Right renal cortex interstitium (tissue), 3 donors: Measurements from ENCODE around the gene SEMA3F. TPM values are rescaled to one million over a fixed set of nuclear protein-coding genes. Genes with fewer than 3 reads are reported as not detected.

Source experiments
- DNase-seq, 3 donors: peaks; one replicate each; pipeline ENCODE4 v3.0.0-alpha.2; 2013; ENCODE audit warnings: low read depth in 3 of 3, low spot score in 2 of 3
- polyA plus RNA-seq, 3 donors: library from polyadenylated mRNA; unstranded; fragments of 120-200 nt; gene quantifications; one replicate each; pipeline ENCODE4 v1.2.1, GENCODE V29; 2013; ENCODE audit not compliant: insufficient read length in 3 of 3

Gene SEMA3F
- polyA plus RNA-seq, 3 donors = 67.4 to 80.1 (median 70.8) TPM

DNA sequence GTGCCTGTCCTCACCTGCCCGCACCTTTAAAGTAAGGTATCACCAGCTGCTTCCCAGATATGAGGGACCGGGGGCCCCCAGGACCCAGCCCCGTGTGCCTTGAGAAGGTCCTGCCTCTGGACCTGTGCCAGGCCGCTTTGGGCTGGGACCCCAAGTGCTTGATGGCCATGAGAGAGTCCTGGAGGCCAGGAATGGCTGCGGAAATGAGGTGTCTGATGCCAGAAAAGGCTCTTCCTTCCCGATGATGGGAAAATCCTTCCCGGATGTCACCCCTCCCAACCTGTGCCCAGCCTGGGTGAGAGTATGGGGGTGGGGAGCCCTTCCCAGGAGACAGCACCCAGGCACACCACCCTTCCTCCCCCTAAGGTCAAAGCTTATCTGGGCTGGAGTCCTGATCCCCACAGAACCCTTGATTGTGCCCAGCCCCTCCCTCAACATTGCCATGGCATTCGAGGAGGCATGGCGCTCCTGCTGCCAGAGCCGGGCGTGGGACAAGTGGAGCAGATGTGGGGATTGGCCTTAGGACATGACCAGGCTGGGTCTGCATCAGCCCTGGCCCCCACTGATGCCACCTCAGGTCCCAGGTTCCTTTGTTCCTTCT, 14.2 kb downstream of the SEMA3F start:
- DNase-seq = no peak

DNA sequence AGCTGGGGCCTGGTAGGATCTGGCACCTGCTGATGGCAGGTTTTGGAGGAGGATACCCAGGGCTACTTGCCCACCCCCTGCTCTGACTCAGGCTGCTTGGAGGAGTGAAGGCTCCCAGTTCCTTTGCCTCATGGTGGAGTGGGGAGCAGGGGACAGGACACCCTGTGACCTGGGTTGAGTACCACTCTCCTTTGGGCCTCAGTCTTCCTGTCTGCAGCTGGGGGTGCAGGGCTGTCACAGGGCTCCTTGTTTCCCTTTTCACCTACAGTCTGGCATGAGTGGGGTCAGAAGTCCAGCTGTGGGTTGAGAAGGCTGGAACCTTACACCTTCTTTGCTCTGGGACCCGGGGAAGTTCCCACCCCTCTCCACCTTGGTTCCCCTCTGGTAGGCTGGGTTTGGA, 14.7 kb downstream of the SEMA3F start:
- DNase-seq = no peak

DNA sequence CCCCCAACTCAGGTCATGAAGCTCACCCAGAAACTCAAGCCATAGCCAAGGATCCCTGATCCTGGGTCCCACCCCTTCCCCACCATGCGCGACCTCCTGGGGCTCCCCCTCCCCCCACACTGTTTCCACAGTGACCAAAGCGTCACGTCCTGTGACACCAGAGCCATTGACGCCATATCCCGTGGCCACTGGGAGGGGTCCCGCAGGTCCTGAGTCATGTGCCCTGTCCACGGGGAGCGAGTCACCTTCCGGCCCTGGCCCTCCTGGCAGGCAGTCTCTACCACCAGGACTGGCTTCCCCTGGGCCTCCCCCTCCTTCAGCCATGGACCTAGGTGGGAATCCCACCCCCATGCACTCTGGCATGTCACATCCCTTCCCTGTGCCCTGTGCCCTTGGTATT, 15.6 kb downstream of the SEMA3F start:
- DNase-seq = no peak

DNA sequence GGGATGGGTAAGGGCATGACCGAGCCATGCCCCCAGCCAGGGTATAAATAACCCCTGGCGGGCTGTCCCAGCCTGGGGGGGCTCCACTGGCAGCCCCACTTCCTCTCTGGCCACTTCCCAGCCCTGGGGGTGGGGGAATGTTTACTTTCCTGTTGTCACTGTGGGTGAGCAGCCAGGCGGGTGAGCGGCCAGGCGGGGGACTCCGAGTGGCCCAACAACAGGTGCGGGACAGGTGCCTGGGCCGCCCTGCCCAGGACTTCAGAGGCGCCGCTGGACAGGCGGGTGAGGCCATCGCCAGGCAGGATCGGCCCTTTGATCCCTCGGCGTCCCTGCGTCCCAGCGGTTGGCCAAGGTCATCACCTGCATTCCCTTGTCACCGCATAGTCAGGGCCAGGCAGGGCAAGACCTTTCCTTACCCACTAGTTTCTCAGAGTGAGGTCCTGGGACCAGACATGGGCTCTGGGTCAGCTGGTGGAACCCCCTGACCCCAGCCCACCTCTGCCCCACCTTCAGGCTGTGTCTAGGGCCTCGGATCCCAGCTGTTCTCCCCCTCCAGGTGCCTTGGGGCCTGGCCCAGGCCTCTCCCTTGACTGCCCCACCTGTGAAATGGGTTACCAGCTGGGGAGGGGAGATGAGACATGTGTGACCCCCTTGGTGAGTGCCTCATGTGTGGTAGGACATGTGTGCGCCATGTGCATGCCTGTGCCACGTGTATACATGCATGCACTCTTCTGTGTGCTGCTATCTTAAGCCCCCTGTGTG, 16.6 kb downstream of the SEMA3F start:
- DNase-seq = no peak

DNA sequence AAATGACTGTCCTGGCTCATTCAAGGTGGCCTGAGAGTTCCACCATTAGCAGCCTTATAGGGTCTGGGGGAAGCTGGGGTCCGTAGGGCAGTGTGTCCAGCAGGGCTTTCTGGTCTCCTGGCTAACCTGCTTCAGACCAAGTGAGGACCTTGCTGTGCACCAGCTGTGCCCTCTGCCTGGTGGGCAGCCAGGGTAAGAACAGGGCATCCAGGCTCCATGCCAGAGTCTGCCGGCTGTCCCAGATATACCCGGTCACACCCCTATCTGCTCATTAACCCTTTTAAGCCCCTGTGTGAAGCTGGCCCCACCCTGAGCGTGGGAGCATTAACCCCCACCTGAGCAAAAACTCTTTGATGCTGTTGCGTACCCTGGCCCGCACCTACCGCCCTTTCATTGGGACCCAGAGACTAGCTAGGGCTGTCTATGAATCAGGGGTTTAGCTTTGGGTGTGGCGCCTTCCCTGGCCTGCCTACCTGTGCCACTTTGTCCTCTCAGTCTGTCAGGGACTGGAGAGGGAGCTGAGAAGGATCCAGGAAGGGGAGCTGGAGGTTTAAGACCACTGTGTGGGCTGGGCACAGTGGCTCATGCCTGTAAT, 17.6 kb downstream of the SEMA3F start:
- DNase-seq = no peak

DNA sequence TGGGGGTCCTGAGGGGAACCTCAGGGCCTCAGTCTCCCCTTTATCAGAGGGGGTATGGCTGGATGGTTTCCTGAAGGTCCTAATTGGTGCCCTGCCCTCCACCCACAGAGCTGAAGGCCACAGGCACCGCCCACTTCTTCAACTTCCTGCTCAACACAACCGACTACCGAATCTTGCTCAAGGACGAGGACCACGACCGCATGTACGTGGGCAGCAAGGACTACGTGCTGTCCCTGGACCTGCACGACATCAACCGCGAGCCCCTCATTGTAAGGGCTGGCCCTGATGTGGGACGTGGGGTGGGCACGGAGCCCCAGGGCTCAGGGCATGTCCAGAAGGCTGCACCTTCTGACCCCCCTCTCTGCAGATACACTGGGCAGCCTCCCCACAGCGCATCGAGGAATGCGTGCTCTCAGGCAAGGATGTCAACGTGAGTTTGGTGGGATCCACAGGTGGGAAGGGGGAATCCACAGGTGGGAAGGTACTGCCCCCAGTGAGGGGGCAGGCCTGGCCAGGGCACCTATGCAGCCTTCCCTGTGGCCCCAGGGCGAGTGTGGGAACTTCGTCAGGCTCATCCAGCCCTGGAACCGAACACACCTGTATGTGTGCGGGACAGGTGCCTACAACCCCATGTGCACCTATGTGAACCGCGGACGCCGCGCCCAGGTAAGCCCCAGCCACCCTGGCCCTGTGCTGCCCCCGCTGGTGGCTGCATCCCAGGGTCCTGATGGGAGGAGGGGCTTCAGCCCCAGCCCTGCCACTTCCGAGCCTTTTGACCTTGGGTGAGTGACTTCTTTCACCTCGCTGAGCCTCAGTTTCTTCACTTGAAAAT, 18.8 kb downstream of the SEMA3F start:
- DNase-seq = no peak

DNA sequence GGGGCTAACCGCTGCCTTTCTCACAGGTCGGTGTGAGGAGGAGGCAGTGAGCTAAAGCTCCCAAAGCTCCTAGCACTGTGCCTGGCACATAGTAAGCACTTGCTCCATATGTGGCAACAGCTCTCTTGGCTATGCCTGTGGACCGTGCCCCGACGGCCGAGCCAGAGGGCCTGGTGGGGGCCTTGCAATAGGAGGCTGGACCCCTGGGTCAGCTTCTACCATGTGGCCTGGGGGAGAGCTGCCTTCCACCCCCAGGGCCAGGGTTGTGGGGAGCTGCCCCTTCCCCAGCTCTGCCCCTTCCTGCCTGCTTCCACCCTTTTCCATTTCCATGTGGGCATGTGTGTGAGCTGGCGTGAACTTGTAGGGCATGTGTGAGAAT, 19.4 kb downstream of the SEMA3F start:
- DNase-seq = no peak

DNA sequence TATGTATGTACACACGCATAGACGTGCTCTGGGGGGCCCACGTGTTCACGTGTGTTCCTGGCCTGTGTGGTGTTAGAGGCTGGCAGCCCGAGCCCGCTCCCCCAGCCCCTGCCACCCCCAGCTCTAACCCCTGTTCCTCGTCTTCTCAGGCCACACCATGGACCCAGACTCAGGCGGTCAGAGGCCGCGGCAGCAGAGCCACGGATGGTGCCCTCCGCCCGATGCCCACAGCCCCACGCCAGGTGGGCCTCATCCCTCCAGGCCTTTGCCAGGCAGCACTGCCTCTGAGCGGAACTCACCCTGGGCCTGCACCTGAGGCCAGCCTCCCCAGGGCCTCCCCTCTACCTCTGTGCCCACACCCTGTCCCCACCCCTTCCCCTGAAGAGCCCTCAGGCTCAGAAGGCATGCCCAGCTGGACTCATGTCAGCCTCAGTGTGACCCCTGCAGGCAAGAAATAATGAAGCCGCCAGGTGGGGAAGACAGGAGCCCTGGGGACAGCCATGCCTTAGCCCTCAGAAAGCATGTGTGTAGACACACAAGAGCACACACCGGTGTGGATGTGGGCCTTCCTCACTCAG, 19.9 kb downstream of the SEMA3F start:
- DNase-seq = no peak

DNA sequence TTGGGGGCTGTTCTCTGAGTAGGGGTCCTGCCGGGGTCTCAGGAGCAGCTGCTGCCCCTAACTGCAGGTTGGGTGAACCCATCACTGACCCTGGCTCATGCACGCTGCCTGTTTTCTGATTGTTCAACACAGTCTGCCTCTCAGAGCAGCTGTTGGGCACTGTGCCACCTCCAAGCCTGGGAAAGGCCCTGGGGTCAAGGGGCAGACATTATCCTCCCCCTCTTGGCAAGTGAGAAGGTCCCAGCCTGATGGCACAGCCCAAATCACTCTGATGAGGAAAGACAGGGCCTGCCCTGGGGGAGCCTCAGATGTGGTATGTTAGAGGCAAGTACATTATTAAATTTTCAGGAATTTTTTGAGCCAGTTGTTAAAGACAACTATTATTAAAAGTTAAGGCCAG, 22.2 kb downstream of the SEMA3F start:
- no peak for DNase-seq

DNA sequence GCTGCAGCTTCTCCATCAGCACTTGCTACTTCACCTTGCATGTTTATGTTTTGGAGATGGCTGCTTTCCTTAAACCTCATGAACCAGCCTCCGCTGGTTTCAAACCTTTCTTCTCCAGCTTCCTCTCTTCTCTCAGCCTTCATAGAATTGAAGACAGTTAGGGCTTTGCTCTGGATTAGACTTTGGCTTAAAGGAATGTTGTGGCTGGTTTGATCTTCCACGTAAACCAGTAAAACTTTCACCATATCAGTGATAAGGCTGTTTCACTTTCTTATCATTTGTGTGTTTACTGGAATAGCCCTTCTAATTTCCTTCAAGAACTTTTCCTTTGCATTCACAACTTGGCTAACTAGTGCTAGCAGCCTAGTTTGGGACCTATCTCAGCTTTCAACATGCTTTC, 24.6 kb downstream of the SEMA3F start:
- DNase-seq = no peak

DNA sequence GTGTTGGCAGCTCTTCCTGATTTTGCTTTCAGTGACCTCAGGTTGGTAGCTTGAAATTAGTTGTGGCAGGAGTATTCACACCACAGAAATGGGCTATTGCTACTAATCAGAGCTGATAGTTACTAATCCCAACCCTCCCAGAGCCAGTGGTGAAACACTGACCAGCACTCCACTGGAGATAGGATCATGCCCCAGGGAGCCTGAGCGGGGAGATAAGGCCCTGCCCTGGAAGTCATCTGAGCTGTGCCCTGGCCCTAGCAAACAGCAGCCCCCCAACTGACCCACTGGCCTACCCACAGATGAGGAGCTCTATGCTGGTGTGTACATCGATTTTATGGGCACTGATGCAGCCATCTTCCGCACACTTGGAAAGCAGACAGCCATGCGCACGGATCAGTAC, 26.9 kb downstream of the SEMA3F start:
- no peak for DNase-seq

DNA sequence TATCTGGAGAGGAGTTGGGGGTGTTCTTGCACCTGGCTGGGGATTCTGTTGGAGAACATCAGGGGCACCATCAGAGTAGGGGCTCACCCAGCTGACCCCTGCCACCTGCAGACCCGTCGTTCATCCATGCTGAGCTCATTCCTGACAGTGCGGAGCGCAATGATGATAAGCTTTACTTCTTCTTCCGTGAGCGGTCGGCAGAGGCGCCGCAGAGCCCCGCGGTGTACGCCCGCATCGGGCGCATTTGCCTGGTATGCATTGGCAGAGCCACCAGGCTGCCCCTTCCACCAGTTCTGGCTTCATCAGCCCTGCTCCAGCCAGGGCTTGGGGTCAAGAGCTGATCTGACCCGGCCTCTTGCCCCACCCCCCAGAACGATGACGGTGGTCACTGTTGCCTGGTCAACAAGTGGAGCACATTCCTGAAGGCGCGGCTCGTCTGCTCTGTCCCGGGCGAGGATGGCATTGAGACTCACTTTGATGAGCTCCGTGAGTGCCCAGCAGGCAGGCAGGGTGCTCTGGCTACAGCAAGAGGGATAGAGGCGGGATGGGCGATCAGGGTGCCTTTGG, 27.5 kb downstream of the SEMA3F start:
- no peak for DNase-seq

DNA sequence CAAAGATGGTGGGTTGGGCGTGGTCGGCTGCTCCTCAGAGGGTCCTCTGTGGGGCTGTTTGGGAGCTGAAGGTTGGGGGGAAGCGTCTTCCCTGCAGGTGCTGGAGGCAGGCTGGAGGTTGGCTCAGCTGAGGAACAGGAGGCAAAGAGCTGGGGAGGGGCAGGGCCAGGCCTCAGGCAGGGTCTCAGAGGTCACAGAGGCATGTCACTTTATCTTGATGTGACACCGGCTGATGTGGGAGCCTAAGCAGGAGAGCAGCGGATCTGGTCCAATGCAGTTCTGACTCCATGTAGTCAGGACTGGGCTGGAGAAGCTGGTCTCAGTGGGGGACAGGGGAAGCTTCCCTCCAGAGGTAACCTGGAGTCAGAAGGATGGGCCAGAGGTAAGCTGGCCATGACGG, 28.6 kb downstream of the SEMA3F start:
- no peak for DNase-seq

DNA sequence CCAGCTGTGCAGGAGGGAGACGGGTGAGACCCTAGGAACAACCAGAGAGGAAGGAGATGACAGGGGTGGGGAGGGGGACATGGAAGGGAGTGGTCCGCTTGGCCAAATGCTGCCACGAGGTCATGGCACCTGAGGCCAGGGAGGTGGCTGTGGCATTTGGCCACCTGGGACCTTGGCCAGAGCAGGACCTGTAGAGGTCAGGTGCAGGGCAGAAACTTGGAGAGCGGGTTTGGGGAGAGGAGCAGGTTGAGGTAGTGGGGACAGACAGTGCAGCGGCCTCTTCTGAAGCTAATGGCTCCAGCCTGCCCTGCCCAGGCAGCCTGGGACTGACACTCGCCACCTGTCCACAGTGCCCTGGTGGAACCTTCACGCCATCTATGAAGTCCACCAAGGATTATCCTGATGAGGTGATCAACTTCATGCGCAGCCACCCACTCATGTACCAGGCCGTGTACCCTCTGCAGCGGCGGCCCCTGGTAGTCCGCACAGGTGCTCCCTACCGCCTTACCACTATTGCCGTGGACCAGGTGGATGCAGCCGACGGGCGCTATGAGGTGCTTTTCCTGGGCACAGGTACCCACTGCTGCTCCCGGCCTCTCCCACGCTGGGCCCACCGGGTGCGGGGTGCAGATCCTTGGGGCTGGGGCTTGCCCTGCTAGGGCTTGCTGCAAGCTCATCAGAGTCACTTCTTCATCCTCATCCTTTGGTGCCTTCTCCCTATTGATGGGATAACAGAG, 29.3 kb downstream of the SEMA3F start:
- DNase-seq = no peak

DNA sequence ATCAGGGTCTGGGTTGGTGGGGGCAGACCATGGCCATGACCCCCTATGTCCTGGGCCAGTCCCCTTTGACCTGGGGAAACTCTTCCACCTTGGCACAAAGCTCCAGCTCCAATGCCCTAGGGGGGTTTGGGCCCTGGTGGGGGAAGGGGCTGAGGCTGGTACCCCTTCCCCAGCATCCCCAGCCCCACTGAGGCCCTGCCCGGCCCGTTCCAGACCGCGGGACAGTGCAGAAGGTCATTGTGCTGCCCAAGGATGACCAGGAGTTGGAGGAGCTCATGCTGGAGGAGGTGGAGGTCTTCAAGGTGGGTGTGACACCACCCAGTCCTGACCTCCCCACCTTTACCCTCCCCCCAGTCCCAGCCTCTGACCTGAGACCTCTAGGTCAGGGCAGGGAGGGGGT, 30.1 kb downstream of the SEMA3F start:
- no peak for DNase-seq

DNA sequence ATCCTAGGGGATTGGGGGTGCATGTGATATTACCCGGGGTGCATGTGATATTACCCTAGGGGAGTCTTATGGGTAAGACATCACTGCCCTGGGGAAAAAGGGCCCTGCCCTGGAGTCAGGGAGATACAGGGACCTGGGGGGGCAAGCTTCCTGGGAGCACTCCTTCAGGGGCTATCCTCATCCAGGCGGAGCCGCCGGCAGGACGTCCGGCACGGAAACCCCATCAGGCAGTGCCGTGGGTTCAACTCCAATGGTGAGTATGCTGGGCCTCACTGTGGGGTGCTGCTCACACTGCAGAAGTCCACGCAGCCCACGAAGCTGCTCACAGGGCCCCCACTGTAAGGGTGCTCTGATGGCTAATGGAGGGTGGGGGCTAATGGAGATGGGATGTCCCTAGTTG, 31.0 kb downstream of the SEMA3F start:
- no peak for DNase-seq

DNA sequence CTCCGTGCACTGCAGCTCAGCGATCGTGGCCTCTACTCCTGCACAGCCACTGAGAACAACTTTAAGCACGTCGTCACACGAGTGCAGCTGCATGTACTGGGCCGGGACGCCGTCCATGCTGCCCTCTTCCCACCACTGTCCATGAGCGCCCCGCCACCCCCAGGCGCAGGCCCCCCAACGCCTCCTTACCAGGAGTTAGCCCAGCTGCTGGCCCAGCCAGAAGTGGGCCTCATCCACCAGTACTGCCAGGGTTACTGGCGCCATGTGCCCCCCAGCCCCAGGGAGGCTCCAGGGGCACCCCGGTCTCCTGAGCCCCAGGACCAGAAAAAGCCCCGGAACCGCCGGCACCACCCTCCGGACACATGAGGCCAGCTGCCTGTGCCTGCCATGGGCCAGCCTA, 32.6 kb downstream of the SEMA3F start:
- DNase-seq = no peak

DNA sequence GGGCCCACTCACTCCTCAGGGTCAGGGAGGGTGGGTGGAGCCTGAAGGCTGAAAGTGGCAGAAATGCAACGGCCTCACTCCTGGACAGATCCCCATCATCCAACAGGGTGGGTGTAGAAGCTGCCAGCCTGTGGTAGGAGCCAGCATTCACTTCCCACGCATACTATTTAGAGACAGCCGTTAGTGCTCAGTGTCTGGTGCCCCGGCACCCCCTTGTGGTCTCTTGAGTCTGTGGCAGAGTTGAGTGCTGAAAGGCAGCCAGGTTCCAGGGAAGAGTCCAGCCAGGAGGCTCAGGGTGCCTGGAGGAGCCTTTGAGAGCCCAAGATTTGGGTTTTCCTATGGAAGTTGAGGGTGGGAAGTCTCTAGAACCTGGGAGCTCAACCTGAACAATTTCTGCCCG, 34.1 kb downstream of the SEMA3F start:
- no peak for DNase-seq

DNA sequence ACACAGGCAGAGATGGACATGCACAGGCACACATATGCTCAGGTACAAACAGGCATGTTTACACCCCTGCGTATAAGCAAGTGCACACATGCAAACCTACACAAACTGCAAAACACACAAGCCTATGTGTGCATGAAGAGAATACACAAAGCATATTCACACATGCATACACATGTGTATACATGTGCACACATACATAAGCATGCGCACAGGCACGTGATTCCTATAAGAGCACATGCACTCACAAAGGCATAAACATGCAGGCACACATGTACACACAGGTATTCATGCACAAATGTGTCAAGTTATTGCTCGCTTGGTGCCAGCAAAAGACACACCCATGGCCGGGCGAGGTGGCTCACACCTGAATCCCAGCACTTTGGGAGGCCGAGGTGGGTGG, 34.9 kb downstream of the SEMA3F start:
- DNase-seq = no peak
